HCT116 (cell line): Measurements from ENCODE around the gene OTUD4. TPM values are rescaled to one million over a fixed set of nuclear protein-coding genes. Genes with fewer than 3 reads are reported as not detected.
A peak's percentile ranks its signal among the peaks of the same experiment; 100 is the strongest.

Experiments
- ATAC-seq: fragments of 200-7000 bp; cut with Tn5 transposase; 2 replicates; pipeline ENCODE4 v1.9.1; 2020; ENCODE audit warnings: mild to moderate bottlenecking, moderate library complexity
- BruUV-seq: library from RNA; stranded (reverse); fragments of 400-500 nt; replicated peaks from 2 replicates; lab custom pipeline; 2021; lab: Mats Ljungman, UMichigan
- CTCF ChIA-PET: fragments of 300-600 bp; sonication (Branson Sonifier 250); formaldehyde crosslinking; loops from one replicate; lab custom pipeline; 2021; ENCODE audit warnings: antibody characterized with exemption; lab: Charles Lee
- POLR2A ChIA-PET: fragments of 300-600, 350-600 bp; sonication (Branson Sonifier 250); formaldehyde crosslinking; loops from one replicate; lab custom pipeline; 2021; ENCODE audit warnings: antibody characterized with exemption; lab: Charles Lee
- RAD21 ChIA-PET, 2 experiments: fragments of 300-600 bp; sonication (Branson Sonifier 250); formaldehyde crosslinking; loops; one replicate each; lab custom pipeline; 2023; ENCODE audit warnings: low total read pairs in 2 of 2; ENCODE audit not compliant: uncharacterized antibody in 2 of 2, unreplicated experiment in 2 of 2, low non-redundant PET in 1 of 2; lab: Charles Lee
- DNase-seq: peaks from one replicate; pipeline ENCODE4 v3.0.0-alpha.2; 2010; ENCODE audit warnings: low read depth, low spot score
- H2AFZ ChIP-seq: fragments of 200-600 bp; shearing (Covaris generic), sonication (generic); 2 replicates; pipeline ENCODE4 v1.6.1; 2017; ENCODE audit warnings: low read depth, mixed run types, mixed read lengths, antibody characterized with exemption, low read length; ENCODE audit not compliant: poor library complexity, severe bottlenecking
- H3K27ac ChIP-seq: 2 replicates; pipeline ENCODE4 v1.5.1; 2012; ENCODE audit warnings: low read depth, low read length
- H3K27me3 ChIP-seq: fragments of 200-600 bp; sonication (generic); 2 replicates; pipeline ENCODE4 v1.6.1; 2016; ENCODE audit warnings: mixed run types, low read length, mixed read lengths; ENCODE audit not compliant: insufficient read depth
- H3K36me3 ChIP-seq, 2 experiments: fragments of 200-500 bp in 1 of 2; fragments of 200-600 bp in 1 of 2; sonication (Bioruptor generic) in 1 of 2; sonication (generic) in 1 of 2; 2 replicates each; pipeline versions ENCODE4 v1.5.1 to v1.6.1; 2014 to 2016; ENCODE audit warnings: low read length in 2 of 2, inconsistent platforms in 1 of 2, mixed read lengths in 1 of 2, mixed run types in 1 of 2; ENCODE audit not compliant: insufficient read depth in 2 of 2, control insufficient read depth in 1 of 2
- H3K4me1 ChIP-seq, 2 experiments: fragments of 200-600 bp in 1 of 2; sonication (generic) in 1 of 2; 2 replicates each; pipeline versions ENCODE4 v1.5.1 to v1.6.1; 2012 to 2017; ENCODE audit warnings: low read length in 2 of 2, inconsistent platforms in 1 of 2, mild to moderate bottlenecking in 1 of 2, mixed read lengths in 1 of 2, mixed run types in 1 of 2, moderate library complexity in 1 of 2; ENCODE audit not compliant: insufficient read depth in 2 of 2, control insufficient read depth in 1 of 2
- H3K4me2 ChIP-seq: fragments of 200-600 bp; sonication (generic); 2 replicates; pipeline ENCODE4 v1.6.1; 2017; ENCODE audit warnings: mixed run types, low read length, mixed read lengths
- H3K4me3 ChIP-seq, 2 experiments: fragments of 200-600 bp in 1 of 2; sonication (generic) in 1 of 2; replicated peaks in 1 of 2; 2 replicates each; pipeline ENCODE4 v1.5.1; 2011 to 2016; ENCODE audit warnings: low read length in 2 of 2, control low read depth in 1 of 2, low read depth in 1 of 2, mild to moderate bottlenecking in 1 of 2, mixed read lengths in 1 of 2, mixed run types in 1 of 2
- H3K79me2 ChIP-seq: fragments of 200-600 bp; sonication (generic); 2 replicates; pipeline ENCODE4 v1.6.1; 2017; ENCODE audit warnings: mild to moderate bottlenecking, mixed run types, low read length, moderate library complexity, mixed read lengths; ENCODE audit not compliant: insufficient read depth
- H3K9ac ChIP-seq: fragments of 200-600 bp; sonication (generic); 2 replicates; pipeline ENCODE4 v1.6.1; 2016; ENCODE audit warnings: low read length, mixed read lengths
- H3K9me2 ChIP-seq: fragments of 200-600 bp; sonication (generic), shearing (Covaris generic); 2 replicates; pipeline ENCODE4 v1.6.1; 2017; ENCODE audit warnings: mixed run types, mild to moderate bottlenecking, moderate library complexity; ENCODE audit not compliant: insufficient read depth
- H3K9me3 ChIP-seq, 2 experiments: fragments of 200-500 bp in 1 of 2; fragments of 200-600 bp in 1 of 2; sonication (Bioruptor generic) in 1 of 2; sonication (generic) in 1 of 2; 2 replicates each; pipeline ENCODE4 v1.6.1; 2014 to 2017; ENCODE audit warnings: low read length in 2 of 2, mixed read lengths in 2 of 2, inconsistent platforms in 1 of 2, low read depth in 1 of 2, mild to moderate bottlenecking in 1 of 2, mixed run types in 1 of 2, moderate library complexity in 1 of 2; ENCODE audit not compliant: control insufficient read depth in 1 of 2, insufficient read depth in 1 of 2
- H4K20me1 ChIP-seq: fragments of 200-600 bp; sonication (generic), shearing (Covaris generic); 2 replicates; pipeline ENCODE4 v1.6.1; 2017; ENCODE audit warnings: mixed run types, mild to moderate bottlenecking, moderate library complexity; ENCODE audit not compliant: insufficient read depth
- ATF3 ChIP-seq: IDR thresholded peaks from 2 replicates; pipeline ENCODE4 v1.6.1; 2012
- CEBPB ChIP-seq: IDR thresholded peaks from 2 replicates; pipeline ENCODE4 v1.6.1; 2012; ENCODE audit warnings: low read depth
- EGR1 ChIP-seq: IDR thresholded peaks from 2 replicates; pipeline ENCODE4 v1.6.1; 2012; ENCODE audit warnings: low read depth
- EZH2phosphoT487 ChIP-seq: fragments of 200-600 bp; IDR thresholded peaks from 2 replicates; pipeline ENCODE4 v1.6.1; 2018; ENCODE audit warnings: antibody characterized with exemption, borderline replicate concordance
- MAX ChIP-seq: IDR thresholded peaks from 2 replicates; pipeline ENCODE4 v1.6.1; 2012
- POLR2A ChIP-seq: IDR thresholded peaks from 2 replicates; pipeline ENCODE4 v1.7.0; 2011; ENCODE audit warnings: borderline replicate concordance; ENCODE audit not compliant: insufficient read depth, insufficient read length; ENCODE audit errors: extremely low read depth
- POLR2AphosphoS5 ChIP-seq: IDR thresholded peaks from 2 replicates; pipeline ENCODE4 v1.6.1; 2011; ENCODE audit warnings: mild to moderate bottlenecking, low read depth, low read length, moderate library complexity
- RAD21 ChIP-seq: IDR thresholded peaks from 2 replicates; pipeline ENCODE4 v1.6.1; 2012; ENCODE audit warnings: low read depth, mild to moderate bottlenecking
- SP1 ChIP-seq: IDR thresholded peaks from 2 replicates; pipeline ENCODE4 v1.6.1; 2012; ENCODE audit warnings: low read depth
- SRF ChIP-seq: IDR thresholded peaks from 2 replicates; pipeline ENCODE4 v1.6.1; 2012; ENCODE audit warnings: low read depth
- TCF7L2 ChIP-seq: IDR thresholded peaks from 2 replicates; pipeline ENCODE4 v1.7.0; 2011; ENCODE audit warnings: borderline replicate concordance, inconsistent platforms; ENCODE audit not compliant: insufficient read depth, insufficient read length; ENCODE audit errors: extremely low read depth
- ZBTB33 ChIP-seq: IDR thresholded peaks from 2 replicates; pipeline ENCODE4 v1.6.1; 2011; ENCODE audit warnings: mild to moderate bottlenecking, low read length, moderate library complexity; ENCODE audit not compliant: insufficient replicate concordance; ENCODE audit errors: extremely low read depth
- ZFX ChIP-seq: fragments of 450-650 bp; IDR thresholded peaks from 2 replicates; pipeline ENCODE4 v1.6.1; 2017
- ZNF274 ChIP-seq: fragments of 200-500 bp; sonication (Bioruptor generic); IDR thresholded peaks from 2 replicates; pipeline ENCODE4 v1.6.1; 2014; ENCODE audit warnings: mild to moderate bottlenecking, low read depth, low read length, inconsistent platforms
- intact Hi-C: fragments of 100-400 bp; cut with micrococcal nuclease; formaldehyde crosslinking; loops from 2 replicates; pipeline ENCODE4 v1.10.0; 2022
- total RNA-seq: library from RNA; stranded (reverse); gene quantifications from one replicate; pipeline ENCODE4 v1.2.1, GENCODE V29; 2021; ENCODE audit not compliant: unreplicated experiment

Gene OTUD4
- total RNA-seq, 1 experiment from 2014 or later, result 37.2 TPM

DNA sequence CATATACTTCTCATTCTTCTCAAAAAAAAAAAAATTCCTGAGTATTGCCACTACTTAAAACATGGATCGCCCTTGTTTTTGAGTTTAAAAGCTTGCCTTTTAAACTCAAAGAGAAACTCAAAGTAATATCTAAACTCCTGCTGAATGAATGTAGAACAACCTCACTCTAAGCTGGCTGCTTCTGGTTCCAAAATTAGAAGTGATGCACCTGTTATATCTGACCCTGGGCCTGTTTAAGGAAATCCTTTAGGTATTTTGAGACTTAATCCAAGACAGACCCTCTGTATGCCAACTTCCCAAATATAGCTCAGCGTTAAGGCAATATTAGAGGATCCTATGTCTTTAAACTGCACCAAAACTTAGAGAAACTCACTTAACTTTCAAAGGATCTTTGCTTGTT is 1.8 kb upstream of the OTUD4 start (continued):
- no peak for TF ChIP-seq TCF7L2
- no peak for TF ChIP-seq ATF3
- TF ChIP-seq SRF, result no peak
- no peak for TF ChIP-seq POLR2AphosphoS5
- no peak for TF ChIP-seq EZH2phosphoT487

- RAD21 ChIA-PET, result no interaction called here
- Histone ChIP-seq H3K9me2 (no peaks in the 10 kb centered on the region), H3K9me3 (no peaks in the 10 kb centered on the region), H3K4me3 (peak overlapping the region; percentile 53 to 79), H4K20me1 (peaks cover 12% of the 10 kb centered on the region; the same call in 1 of the 2 replicates), H3K36me3 (0 out of 4 replicates have a peak, but pooled peaks cover 0 to 5% of the 10 kb centered on the region in 2 experiments), H3K9ac (peak overlapping the region; percentile 56), H3K27me3 (no peaks in the 10 kb centered on the region), H3K27ac (peak overlapping the region; percentile 88), H3K4me2 (peak overlapping the region; percentile 94), H3K4me1 (peaks cover 12 to 29% of the 10 kb centered on the region in 2 experiments), H3K79me2 (peaks cover 35% of the 10 kb centered on the region), H2AFZ (peak overlapping the region; percentile 9)
- intact Hi-C loops, result no loop called here
- POLR2A ChIA-PET, result no interaction called here
- DNase-seq (no peak), ATAC-seq (no peak)
- TSS peak; percentile 79 for BruUV-seq
- TF ChIP-seq EZH2phosphoT487, result no peak
- TF ChIP-seq ZBTB33, result no peak
- TF ChIP-seq ZFX, result no peak
- TF ChIP-seq CEBPB, result no peak
- TF ChIP-seq SP1, result no peak
- no peak for TF ChIP-seq EGR1
- TF ChIP-seq RAD21, result no peak
- no peak for TF ChIP-seq ZNF274
- TF ChIP-seq POLR2A, result no peak
- no peak for TF ChIP-seq TCF7L2
- TF ChIP-seq MAX, result no peak; the same call in 1 of the 2 replicates
- no peak for TF ChIP-seq ATF3
- CTCF ChIA-PET, result interaction anchor here (1.0 kb wide), 1 partner anchor 436 kb away, joined by 3 read pairs; no protein-coding TSS in a partner anchor
Observed at GRCh38 chr4:145181091-145181501, 707 bp upstream of the OTUD4 start.
